Stimulated activated CD8-positive, alpha-beta memory T cell treated with anti-CD3 and anti-CD28 coated beads, Interleukin-15, amount 100 ng/mL, for 4 hours (primary cell): ENCODE measurements around the gene DDT.
"Not testable (repeated sequence)": the region's sequence is repeated elsewhere in the genome, so short reads cannot be mapped to it uniquely, and the experiment has no call there.

Source experiments
- DNase-seq, 2 donors: peaks; one replicate each; pipeline ENCODE4 v3.0.0-alpha.2; 2020; ENCODE audit warnings: low read depth in 2 of 2

Gene DDT

DNA sequence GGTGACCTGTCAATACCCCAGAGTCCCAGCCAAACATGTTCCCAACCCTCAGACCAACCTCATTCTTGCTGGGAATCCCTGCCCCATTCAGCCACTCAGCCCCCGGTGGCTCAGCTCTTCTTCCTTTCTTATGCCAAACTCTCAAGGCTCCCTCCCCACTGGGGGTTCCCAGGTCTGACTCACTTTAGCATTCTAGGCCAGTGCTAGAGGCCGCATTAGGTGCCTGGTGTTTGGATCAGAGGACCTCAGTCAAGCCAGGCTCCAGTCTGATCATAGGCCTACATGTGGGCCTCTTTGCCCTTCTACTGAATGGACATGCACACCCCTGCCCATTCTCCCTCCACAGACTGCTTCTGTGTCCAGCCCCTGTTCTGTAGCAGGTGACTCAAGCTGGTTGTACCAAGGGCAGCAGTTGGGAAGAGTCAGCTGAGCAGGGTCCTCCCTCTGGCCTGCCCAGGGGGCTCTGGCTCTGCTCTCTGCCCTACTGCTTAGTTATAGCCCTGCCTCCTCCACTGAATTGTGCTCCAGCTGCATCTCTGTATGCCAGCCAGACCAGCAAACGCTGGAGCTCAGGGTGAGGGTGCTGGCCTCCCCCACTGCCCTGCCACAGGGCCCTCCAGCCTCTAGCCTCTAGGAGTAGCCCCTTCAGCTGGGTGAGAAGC lies 15.5 kb upstream of the DDT start:
- DNase-seq: not testable (repeated sequence)

DNA sequence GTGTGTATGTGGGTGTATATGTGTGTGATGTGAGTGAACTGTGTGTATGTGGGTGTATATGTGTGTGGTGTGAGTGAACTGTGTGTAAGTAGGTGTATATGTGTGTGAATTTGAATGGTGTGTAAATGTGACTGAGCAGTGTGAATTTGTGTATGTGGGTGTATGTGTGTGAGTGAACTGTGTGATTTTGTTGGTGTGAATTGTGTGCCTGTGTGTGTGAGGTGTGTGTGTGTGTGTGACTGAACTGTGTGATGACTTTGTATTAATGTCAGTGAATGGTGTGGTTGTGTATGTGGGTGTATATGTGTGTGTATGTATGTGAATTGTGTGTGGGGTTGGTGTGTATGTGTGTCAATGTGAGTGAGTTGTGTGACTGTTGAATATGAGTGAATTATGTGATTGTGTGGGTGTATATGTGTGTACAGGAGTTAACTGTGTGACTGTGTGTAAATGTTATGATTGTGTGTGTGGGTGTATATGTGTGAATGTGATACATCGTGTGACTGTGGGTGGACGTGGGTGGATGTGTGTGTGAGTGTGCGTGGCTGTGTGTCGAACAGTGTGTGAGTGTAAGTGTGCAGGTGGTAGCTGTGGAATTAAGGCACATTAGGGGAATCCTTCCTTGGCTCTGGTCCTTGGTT lies 12.4 kb upstream of the DDT start:
- DNase-seq: not testable (repeated sequence)

DNA sequence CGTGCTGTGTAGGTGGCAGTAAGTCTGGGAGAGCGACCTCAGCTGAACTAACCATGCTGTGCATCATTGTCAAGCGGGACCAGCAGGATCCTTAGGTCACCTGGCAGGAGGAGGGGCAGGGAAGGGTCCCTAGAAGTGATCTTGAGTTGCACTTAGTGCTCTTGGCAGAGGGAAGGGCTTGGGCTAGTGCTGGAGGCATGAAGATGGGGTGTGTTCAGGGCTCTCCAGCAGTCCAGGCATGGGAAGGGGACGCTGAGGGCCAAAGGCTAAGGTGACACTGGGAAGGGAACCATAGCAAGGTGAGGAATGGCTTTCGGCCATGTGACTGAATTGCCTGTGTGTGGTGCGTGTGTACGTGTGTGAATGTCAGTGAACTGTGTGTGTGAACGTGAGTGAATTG lies 11.8 kb upstream of the DDT start:
- DNase-seq: not testable (repeated sequence)

DNA sequence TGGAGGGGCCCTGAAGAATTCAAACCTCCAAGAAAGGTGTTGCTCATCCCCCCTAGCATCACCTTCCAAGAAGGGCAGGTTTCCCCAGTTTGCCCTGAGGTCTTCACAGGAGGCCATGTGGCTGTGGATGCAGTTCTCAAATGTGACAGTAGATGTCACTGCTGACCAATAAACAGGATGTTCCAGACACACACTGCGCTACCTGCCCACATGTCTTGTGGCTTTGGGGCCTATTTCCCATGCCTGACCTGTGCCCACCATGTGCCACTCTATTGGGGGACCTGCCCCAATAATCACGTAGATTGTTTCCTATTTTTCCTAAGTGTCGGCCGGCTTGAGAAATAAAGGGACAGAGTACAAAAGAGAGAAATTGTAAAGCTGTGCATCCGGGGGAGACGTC lies 10.2 kb upstream of the DDT start:
- no peak for DNase-seq

DNA sequence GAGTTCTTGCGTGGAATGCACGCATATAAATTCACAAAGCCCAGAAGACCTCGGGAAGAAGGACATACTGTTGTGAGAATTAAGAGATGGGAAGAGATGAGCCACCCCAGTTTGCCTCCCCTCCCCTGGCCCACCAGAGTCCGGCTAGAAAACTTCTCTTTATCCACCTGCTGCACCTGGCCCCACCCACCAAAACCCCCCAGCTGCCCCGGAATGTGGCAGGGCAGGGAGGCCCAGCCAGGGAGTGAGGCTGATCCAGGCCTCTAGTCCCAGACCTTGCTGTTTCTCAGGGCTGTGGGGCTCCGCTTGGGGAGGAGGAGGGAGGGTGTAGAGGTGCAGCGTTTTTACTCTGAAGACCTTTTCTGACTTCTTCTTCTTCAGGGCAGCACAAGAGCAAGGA lies 6.3 kb upstream of the DDT start:
- not testable (repeated sequence) for DNase-seq

DNA sequence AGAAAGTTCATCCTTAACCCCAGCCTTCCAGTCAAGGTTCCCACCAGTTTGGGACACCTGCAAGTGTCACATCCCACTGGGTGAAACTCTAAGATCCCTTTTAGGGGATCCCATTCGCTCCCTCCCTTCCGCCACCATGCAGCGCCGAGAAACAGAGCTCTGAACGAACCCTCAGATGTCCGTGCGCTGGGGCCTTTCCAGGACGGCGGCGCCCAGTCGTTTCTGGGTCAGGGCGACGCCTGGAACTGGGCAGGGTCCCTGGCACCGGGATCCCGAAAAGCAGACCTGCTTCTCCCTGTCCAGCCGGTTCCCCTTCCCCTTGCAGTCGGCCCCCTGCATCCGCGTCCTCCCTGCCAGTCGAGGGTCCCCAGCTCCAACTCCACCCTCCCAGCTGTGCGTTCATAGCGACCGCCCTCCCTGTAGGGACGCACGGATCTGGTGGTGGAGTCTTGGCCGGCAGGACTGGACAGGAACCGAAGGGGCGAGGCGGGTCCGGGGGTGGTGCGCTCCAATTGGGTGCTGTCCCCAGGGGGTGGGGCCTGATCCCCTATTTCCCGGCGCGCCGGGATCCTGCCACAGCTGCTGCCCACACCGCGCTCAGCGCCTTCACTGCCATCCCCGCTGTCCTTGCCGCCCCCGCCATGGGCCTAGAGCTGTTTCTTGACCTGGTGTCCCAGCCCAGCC lies 5.5 kb upstream of the DDT start, which contains the start of gene GSTT2:
GSTT2 (plus strand) TSS at position 578 of the 684 bp plus-strand sequence.
- not testable (repeated sequence) for DNase-seq

DNA sequence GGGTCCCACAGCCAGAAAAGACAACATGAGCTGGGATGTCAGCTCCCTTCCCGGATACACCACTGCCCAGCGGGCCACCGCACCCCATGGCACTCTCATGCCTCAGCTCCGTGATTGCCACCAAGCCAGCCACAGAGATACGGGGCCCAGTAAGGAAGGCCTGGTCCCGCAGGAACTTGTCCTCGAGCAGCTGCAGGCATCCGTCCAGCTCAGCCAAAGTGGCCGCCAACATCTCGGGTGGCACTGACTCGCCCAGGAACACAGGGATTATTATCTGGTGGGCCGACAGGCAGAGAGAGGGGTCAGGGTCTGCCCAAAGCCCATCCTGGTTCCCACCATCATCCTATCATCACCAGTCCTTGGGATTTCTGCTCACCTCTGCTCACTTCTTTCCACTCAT lies 3.1 kb upstream of the DDT start:
- not testable (repeated sequence) for DNase-seq

DNA sequence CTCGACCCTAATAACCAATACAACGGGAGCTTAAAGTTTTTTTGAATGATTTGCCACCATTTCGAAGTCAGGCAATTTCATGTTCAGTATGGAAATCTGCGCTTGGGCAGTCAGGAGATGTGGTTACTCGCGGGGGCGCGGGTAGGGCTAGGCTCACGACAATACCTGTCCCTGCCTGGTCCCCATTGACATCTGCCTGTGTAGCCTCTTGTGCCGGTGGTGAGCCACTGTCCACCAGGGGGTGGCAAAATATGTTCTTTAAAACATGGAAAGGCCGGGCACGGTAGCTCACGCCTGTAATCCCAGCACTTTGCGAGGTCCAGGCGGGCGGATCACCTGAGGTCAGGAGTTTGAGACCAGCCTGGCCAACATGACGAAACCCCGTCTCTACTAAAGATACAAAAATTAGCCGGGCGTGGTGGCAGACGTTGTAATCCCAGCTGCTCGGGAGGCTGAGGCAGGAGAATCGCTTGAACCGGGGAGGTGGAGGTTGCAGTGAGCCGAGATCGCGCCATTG lies 653 bp upstream of the DDT start:
- not testable (repeated sequence) for DNase-seq

DNA sequence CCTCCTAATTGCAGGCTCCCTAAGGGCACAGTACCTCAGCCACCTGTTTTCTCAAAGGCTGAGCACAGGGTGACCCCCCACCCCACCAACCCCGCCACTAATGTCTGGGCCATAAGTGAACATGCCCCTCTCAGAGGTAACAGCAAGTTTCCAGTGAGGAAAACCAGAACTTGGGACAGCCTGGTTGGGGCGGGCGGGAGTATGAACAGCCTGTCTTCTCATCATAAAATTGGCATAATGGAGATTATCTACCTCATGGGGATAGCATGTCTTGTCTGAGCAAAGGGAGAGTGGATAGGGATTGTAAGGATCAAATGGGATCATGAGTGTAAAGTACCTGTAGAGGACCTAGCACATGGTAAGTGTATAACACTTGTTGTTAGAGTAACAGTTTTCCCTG lies 2.3 kb downstream of the DDT start:
- not testable (repeated sequence) for DNase-seq

DNA sequence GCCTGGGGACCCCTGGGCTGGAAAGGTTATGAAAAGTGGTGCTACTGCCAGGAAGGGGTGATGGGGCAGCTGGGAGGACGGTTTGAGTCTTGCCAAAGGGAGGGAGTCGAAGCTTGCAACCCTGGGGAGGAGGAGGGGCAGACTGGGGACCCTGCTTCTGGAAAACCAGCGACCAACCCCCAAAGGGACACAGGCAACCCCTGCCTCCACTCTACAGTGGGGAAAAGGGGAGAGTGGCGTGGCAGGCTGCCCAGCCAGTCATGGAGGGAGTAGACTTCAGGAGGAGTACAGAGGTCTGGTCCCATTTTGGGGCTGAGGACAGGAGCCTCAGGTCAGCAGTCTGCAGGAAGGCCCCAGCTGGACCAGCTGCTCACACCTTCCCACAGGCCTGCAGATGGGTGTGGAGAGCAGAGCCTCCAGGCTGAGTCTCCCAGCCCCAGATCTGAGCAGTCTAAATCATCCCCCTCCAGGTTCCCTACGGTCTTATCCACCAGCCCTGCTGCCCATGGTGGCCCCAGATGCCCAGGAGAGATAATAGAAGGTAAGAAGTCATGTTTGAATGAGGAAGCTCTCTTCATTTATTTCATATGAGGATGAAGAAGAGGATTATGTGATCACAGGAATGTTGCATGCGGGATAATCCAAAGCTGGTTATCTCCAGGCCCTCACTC lies 3.3 kb downstream of the DDT start:
- no peak for DNase-seq

DNA sequence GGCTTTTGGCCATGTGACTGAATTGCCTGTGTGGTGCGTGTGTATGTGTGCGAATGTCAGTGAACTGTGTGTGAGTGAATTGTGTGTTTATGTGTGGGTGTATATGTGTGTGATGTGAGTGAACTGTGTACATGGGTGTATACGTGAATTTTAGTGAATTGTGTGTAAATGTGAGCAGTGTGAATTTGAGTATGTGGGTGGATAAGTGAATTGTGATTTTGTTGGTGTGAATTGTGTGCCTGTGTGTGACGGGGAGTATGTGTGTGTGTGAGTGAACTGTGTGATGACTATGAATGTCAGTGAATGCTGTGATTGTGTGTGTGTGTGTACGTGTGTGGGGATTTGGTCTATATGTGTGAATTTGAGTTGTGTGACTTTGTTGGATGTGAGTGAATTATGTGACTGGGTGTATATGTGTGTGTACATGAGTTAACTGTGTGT lies 4.0 kb downstream of the DDT start:
- DNase-seq: no peak

DNA sequence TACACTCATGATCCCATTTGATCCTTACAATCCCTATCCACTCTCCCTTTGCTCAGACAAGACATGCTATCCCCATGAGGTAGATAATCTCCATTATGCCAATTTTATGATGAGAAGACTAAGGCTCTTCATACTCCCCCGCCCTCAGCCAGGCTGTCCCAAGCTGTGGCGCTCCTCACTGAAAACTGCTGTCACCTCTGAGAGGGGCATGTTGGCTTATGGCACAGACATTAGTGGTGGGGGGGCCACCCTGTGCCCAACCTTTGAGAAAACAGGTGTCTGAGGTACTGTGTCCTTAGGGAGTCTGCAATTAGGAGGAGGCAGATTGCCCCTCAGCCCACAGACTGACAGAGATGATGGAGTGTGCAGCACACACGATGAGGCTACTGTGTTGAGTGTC lies 5.2 kb downstream of the DDT start:
- no peak for DNase-seq

DNA sequence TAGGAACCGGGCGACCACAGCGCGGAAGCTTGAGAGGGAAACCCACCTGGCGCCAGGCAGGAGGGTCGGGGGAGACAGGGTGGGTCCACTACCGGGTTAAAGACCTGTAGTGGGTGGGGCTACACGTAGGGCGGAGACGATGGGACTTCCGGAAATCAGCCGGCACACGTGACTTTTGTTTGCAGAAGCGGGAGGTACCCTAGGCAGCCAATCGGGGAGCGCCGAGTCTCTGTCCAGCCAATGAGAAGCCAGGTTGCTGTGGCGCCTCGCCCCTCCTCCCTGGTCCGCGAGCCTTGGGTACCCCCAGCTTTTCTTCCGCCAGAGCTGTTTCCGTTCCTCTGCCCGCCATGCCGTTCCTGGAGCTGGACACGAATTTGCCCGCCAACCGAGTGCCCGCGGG lies 7.7 kb downstream of the DDT start, which contains the start of gene DDTL:
DDTL (plus strand) TSS at position 321 of the 400 bp plus-strand sequence; CDS start at position 348, 27 bp downstream.
- DNase-seq: not testable (repeated sequence)

DNA sequence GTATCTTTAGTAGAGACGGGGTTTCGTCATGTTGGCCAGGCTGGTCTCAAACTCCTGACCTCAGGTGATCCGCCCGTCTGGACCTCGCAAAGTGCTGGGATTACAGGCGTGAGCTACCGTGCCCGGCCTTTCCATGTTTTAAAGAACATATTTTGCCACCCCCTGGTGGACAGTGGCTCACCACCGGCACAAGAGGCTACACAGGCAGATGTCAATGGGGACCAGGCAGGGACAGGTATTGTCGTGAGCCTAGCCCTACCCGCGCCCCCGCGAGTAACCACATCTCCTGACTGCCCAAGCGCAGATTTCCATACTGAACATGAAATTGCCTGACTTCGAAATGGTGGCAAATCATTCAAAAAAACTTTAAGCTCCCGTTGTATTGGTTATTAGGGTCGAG lies 8.1 kb downstream of the DDT start:
- not testable (repeated sequence) for DNase-seq

DNA sequence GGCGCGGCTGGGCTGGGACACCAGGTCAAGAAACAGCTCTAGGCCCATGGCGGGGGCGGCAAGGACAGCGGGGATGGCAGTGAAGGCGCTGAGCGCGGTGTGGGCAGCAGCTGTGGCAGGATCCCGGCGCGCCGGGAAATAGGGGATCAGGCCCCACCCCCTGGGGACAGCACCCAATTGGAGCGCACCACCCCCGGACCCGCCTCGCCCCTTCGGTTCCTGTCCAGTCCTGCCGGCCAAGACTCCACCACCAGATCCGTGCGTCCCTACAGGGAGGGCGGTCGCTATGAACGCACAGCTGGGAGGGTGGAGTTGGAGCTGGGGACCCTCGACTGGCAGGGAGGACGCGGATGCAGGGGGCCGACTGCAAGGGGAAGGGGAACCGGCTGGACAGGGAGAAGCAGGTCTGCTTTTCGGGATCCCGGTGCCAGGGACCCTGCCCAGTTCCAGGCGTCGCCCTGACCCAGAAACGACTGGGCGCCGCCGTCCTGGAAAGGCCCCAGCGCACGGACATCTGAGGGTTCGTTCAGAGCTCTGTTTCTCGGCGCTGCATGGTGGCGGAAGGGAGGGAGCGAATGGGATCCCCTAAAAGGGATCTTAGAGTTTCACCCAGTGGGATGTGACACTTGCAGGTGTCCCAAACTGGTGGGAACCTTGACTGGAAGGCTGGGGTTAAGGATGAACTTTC lies 13.0 kb downstream of the DDT start, which contains the start of gene GSTT2B:
GSTT2B (minus strand) TSS at position 112 of the 688 bp plus-strand sequence; CDS start at position 48, 64 bp downstream.
- DNase-seq: not testable (repeated sequence)

DNA sequence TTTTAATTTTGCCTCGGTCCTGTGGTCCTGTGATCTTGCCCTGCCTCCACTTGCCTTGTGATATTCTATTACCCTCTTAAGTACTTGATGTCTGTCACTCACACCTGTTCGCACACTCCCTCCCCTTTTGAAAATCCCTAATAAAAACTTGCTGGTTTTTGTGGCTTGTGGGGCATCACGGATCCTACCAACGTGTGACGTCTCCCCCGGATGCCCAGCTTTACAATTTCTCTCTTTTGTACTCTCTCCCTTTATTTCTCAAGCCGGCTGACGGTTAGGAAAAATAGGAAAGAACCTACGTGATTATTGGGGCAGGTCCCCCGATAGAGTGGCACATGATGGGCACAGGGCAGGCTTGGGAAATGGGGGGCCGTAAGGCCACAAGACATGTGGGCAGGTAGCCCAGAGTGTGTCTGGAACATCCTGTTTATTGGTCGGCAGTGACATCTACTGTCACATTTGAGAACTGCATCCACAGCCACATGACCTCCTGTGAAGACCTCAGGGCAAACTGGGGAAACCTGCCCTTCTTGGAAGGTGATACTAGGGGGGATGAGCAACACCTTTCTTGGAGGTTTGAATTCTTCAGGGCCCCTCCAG lies 17.8 kb downstream of the DDT start:
- peak; percentile 12 to 62 for DNase-seq

DNA sequence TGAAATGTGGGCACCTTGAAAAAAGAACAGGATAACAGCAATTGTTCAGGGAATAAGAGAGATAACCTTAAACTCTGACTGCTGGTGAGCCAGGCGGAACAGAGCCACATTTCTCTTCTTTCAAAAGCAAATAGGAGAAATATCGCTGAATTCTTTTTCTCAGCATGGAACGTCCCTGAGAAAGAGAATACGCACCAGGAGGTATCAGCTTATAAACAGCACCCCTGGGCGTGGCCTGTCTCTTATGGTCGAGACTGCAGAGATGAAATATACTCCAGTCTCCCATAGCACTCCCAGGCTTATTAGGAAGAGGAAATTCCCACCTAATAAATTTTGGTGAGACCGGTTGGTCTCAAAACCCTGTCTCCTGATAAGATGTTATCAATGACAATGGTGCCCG lies 18.4 kb downstream of the DDT start:
- DNase-seq: not testable (repeated sequence)

DNA sequence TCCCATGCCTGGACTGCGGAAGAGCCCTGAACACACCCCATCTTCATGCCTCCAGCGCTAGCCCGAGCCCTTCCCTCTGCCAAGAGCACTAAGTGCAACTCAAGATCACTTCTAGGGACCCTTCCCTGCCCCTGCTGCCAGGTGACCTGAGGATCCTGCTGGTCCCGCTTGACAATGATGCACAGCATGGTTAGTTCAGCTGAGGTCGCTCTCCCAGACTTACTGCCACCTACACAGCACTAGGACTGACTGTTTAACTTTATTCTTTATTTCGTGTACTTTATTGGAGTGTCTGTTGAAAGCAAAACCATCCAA lies 19.3 kb downstream of the DDT start:
- DNase-seq: not testable (repeated sequence)

DNA sequence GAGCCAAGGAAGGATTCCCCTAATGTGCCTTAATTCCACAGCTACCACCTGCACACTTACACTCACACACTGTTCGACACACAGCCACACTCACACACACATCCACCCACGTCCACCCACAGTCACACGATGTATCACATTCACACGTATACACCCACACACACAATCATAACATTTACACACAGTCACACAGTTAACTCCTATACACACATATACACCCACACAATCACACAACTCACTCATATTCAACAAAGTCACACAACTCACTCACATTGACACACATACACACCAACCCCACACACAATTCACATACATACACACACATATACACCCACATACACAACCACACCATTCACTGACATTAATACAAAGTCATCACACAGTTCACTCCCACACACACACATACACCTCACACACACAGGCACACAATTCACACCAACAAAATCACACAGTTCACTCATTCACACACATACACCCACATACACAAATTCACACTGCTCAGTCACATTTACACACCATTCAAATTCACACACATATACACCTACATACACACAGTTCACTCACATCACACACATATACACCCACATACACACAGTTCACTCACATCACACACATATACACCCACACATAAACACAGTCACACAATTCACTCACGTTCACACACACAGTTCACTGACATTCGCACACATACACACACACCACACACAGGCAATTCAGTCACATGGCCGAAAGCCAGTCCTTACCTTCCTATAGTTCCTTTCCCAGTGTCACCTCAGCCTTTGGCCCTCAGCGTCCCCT lies 19.8 kb downstream of the DDT start:
- DNase-seq: not testable (repeated sequence)

DNA sequence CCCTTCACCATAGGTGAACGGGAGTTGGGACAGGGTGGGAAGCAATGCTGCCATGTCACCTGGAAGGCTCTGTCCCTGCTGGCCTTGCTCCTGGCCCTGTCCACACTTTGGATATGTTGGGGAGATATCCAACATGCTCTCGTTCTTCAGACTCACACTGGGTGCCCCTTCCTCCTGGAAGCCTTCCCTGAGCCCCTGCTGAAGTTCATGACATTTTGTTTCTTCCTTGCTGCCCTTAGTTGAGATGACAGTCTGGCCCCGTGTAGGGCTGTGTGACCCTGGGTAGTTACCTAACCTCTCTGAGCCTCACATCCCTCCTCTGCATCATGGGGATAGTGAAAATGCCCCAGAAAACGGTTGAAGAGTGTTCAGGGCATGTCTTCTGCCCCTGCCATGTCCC lies 20.8 kb downstream of the DDT start:
- not testable (repeated sequence) for DNase-seq
